A549 (cell line): Measurements from ENCODE around the gene LRRC7. TPM values are rescaled to one million over a fixed set of nuclear protein-coding genes. Genes with fewer than 3 reads are reported as not detected.

ENCODE experiments used
- ATAC-seq, 2 experiments: fragments of 200-7000 bp in 1 of 2; fragments of >200 bp in 1 of 2; cut with Nextera tagmentation in 1 of 2; cut with Tn5 transposase in 1 of 2; 3 replicates each; pipeline versions ENCODE4 v1.8.0 to v1.9.1; 2018 to 2020; ENCODE audit warnings: mild to moderate bottlenecking in 1 of 2, moderate library complexity in 1 of 2
- CTCF ChIA-PET: fragments of 300-600 bp; sonication (Branson Sonifier 250); formaldehyde crosslinking; extraction: SDS; loops from one replicate; lab custom pipeline; 2021; ENCODE audit warnings: antibody characterized with exemption, inconsistent platforms; lab: Yijun Ruan, JAX
- POLR2A ChIA-PET: fragments of 350-600 bp; formaldehyde crosslinking; extraction: SDS; loops from one replicate; lab custom pipeline; 2021; ENCODE audit warnings: antibody characterized with exemption, inconsistent platforms; lab: Yijun Ruan, JAX
- DNase-seq, 2 experiments: peaks; one replicate each; pipeline versions ENCODE4 v3.0.0 to v3.0.0-alpha.2; 2011 to 2016; ENCODE audit warnings: low read depth in 1 of 2, low spot score in 1 of 2
- FAIRE-seq: peaks from 2 replicates; lab custom pipeline; 2011; peaks lifted over from hg19 to GRCh38; lab: Jason Lieb, UNC
- H3K27ac ChIP-seq, 2 experiments: fragments of >200 bp; sonication (Bioruptor Twin); formaldehyde crosslinking; 3 replicates each; pipeline ENCODE4 v1.5.1; 2016 to 2017
- H3K4me1 ChIP-seq: fragments of >200 bp; sonication (Bioruptor Twin); formaldehyde crosslinking; 3 replicates; pipeline ENCODE4 v1.6.1; 2016
- H3K4me2 ChIP-seq: fragments of >200 bp; sonication (Bioruptor Twin); formaldehyde crosslinking; 3 replicates; pipeline ENCODE4 v1.6.1; 2016
- H3K4me3 ChIP-seq: fragments of >200 bp; sonication (Bioruptor Twin); formaldehyde crosslinking; 3 replicates; pipeline ENCODE4 v1.5.1; 2016
- H3K9me3 ChIP-seq: fragments of >200 bp; sonication (Bioruptor Twin); formaldehyde crosslinking; 3 replicates; pipeline ENCODE4 v1.6.1; 2016
- EP300 ChIP-seq, 2 experiments: fragments of >200 bp; sonication (Bioruptor Twin); formaldehyde crosslinking; IDR thresholded peaks; 2 replicates in 1 of 2; 3 replicates in 1 of 2; pipeline ENCODE4 v1.6.1; 2016 to 2017
- FOSB ChIP-seq: fragments of 250-450 bp; sonication (Bioruptor Pico); IDR thresholded peaks from 2 replicates; pipeline ENCODE4 v1.5.0; 2020; ENCODE audit warnings: mild to moderate bottlenecking, moderate library complexity
- FOXS1 ChIP-seq: fragments of 250-450 bp; sonication (Bioruptor Pico); IDR thresholded peaks from 2 replicates; pipeline ENCODE4 v1.5.0; 2020; ENCODE audit warnings: mild to moderate bottlenecking, moderate library complexity
- GATA3 ChIP-seq: IDR thresholded peaks from 2 replicates; pipeline ENCODE4 v1.6.1; 2012; ENCODE audit warnings: borderline replicate concordance
- HDAC2 ChIP-seq: fragments of 200-600 bp; sonication (generic); IDR thresholded peaks from 2 replicates; pipeline ENCODE4 v1.6.1; 2016
- HEYL ChIP-seq: fragments of 250-450 bp; sonication (Bioruptor Pico); IDR thresholded peaks from 2 replicates; pipeline ENCODE4 v1.8.0; 2021; ENCODE audit warnings: mild to moderate bottlenecking, moderate library complexity
- HOXA7 ChIP-seq: fragments of 250-450 bp; sonication (Bioruptor Pico); IDR thresholded peaks from 2 replicates; pipeline ENCODE4 v1.5.0; 2020; ENCODE audit warnings: mild to moderate bottlenecking, moderate library complexity
- HOXB13 ChIP-seq: fragments of 250-450 bp; sonication (Bioruptor Pico); IDR thresholded peaks from 2 replicates; pipeline ENCODE4 v1.5.0; 2020; ENCODE audit warnings: low read depth, mild to moderate bottlenecking, moderate library complexity
- HOXB5 ChIP-seq: fragments of 250-450 bp; sonication (Bioruptor Pico); IDR thresholded peaks from 2 replicates; pipeline ENCODE4 v1.5.0; 2020; ENCODE audit warnings: mild to moderate bottlenecking, moderate library complexity
- JUNB ChIP-seq: fragments of >200 bp; sonication (Bioruptor Twin); formaldehyde crosslinking; IDR thresholded peaks from 2 replicates; pipeline ENCODE4 v1.6.1; 2016
- KDM1A ChIP-seq: fragments of 200-600 bp; sonication (generic); IDR thresholded peaks from 2 replicates; pipeline ENCODE4 v1.6.1; 2016; ENCODE audit warnings: low read depth, mild to moderate bottlenecking
- MAFK ChIP-seq: fragments of 450-650 bp; IDR thresholded peaks from 2 replicates; pipeline ENCODE4 v1.6.1; 2014; ENCODE audit not compliant: partially characterized antibody
- PHF8 ChIP-seq: fragments of 200-600 bp; sonication (generic); IDR thresholded peaks from 2 replicates; pipeline ENCODE4 v1.6.1; 2016; ENCODE audit warnings: low read depth, mild to moderate bottlenecking, antibody characterized with exemption, moderate library complexity, borderline replicate concordance
- POLR2AphosphoS2 ChIP-seq: conservative IDR thresholded peaks from 2 replicates; pipeline ENCODE4 v1.6.1; 2012; ENCODE audit warnings: low read length, improper control_type of control experiment, inconsistent platforms
- RAD21 ChIP-seq, 2 experiments: fragments of >200 bp in 1 of 2; sonication (Bioruptor Twin) in 1 of 2; formaldehyde crosslinking in 1 of 2; IDR thresholded peaks in 1 of 2; conservative IDR thresholded peaks in 1 of 2; 2 replicates in 1 of 2; 3 replicates in 1 of 2; pipeline ENCODE4 v1.6.1; 2012 to 2018; ENCODE audit warnings: inconsistent platforms in 1 of 2
- RARB ChIP-seq: fragments of 250-450 bp; sonication (Bioruptor Pico); IDR thresholded peaks from 2 replicates; pipeline ENCODE4 v1.8.0; 2021; ENCODE audit warnings: mild to moderate bottlenecking, moderate library complexity
- RCOR1 ChIP-seq: fragments of 150-350 bp; IDR thresholded peaks from 2 replicates; pipeline ENCODE4 v1.6.1; 2014; ENCODE audit warnings: antibody characterized with exemption, low read length, low read depth
- RFX5 ChIP-seq: fragments of 450-650 bp; IDR thresholded peaks from 2 replicates; pipeline ENCODE4 v1.7.1; 2014; ENCODE audit warnings: antibody characterized with exemption, mild to moderate bottlenecking, moderate library complexity
- RNF2 ChIP-seq: fragments of 200-600 bp; sonication (generic); IDR thresholded peaks from 2 replicates; pipeline ENCODE4 v1.6.1; 2016; ENCODE audit warnings: low read depth, mild to moderate bottlenecking, antibody characterized with exemption, moderate library complexity, borderline replicate concordance
- SMC3 ChIP-seq: fragments of >200 bp; sonication (Bioruptor Twin); formaldehyde crosslinking; IDR thresholded peaks from 3 replicates; pipeline ENCODE4 v1.6.1; 2018; ENCODE audit warnings: inconsistent platforms
- TFCP2L1 ChIP-seq: fragments of 250-450 bp; sonication (Bioruptor Pico); IDR thresholded peaks from 2 replicates; pipeline ENCODE4 v1.5.0; 2021; ENCODE audit warnings: mild to moderate bottlenecking
- TP53 ChIP-seq: fragments of 250-450 bp; sonication (Bioruptor Pico); IDR thresholded peaks from 2 replicates; pipeline ENCODE4 v1.5.0; 2021; ENCODE audit warnings: mild to moderate bottlenecking, moderate library complexity
- ZFP36 ChIP-seq: fragments of 450-650 bp; IDR thresholded peaks from 2 replicates; pipeline ENCODE4 v1.6.1; 2014; ENCODE audit warnings: borderline replicate concordance; ENCODE audit not compliant: partially characterized antibody
- ZNF302 ChIP-seq: fragments of 250-450 bp; sonication (Bioruptor Pico); IDR thresholded peaks from 2 replicates; pipeline ENCODE4 v1.9.0; 2021; ENCODE audit warnings: inconsistent platforms, mild to moderate bottlenecking, moderate library complexity
- ZSCAN20 ChIP-seq: fragments of 250-450 bp; sonication (Bioruptor Pico); IDR thresholded peaks from 2 replicates; pipeline ENCODE4 v1.8.0; 2022; ENCODE audit warnings: mild to moderate bottlenecking, moderate library complexity
- WGBS: methylation state at CpG from one replicate; pipeline ENCODE4 v1.1.6; 2017; ENCODE audit errors: missing lambda C conversion rate; 5-methylcytosine and 5-hydroxymethylcytosine counted together
- polyA plus RNA-seq, 4 experiments: library from polyadenylated mRNA; depleted of rRNA in 3 of 4; stranded (reverse); fragments of >200 nt; fragmentation: RNase III in 1 of 4; extraction: RNeasy Plus Mini Kit Qiagen cat#74134 plus additional on column Dnase treatment in 1 of 4; gene quantifications; 2 replicates in 3 of 4; 3 replicates in 1 of 4; pipeline ENCODE4 v1.2.3, GENCODE V29; 2011 to 2017
- TF ChIP-seq, protein P1 (sequence below): fragments of 250-450 bp; sonication (Bioruptor Pico); IDR thresholded peaks from 2 replicates; pipeline ENCODE4 v1.5.0; 2020; ENCODE audit warnings: low read depth, mild to moderate bottlenecking, moderate library complexity

LRRC7 gene
- polyA plus RNA-seq, 2 of the 4 experiments (the other 2 are of a cell fraction), result not detected

GRCh38 chr1:70134148-70134547 lies 566.4 kb downstream of the LRRC7 start:
- no peak for ATAC-seq
- no peak for TF ChIP-seq HEYL (CRISPR knock-in tag)
- POLR2A ChIA-PET, result no interaction called here
- FAIRE-seq, result no peak
- H3K9me3 ChIP-seq, result no peaks in the 10 kb centered on the region
- H3K4me3 ChIP-seq, result no peak overlapping the region
- no peak overlapping the region for H3K4me2 ChIP-seq
- no peak overlapping the region for H3K27ac ChIP-seq
- 56% methylated on average over 3 of the region's 3 CpGs for WGBS
- no peak for DNase-seq
- CTCF ChIA-PET, result interaction anchor here (0.6 to 1.3 kb wide), 3 partner anchors 352 to 470 kb away, joined by 3 to 4 read pairs (median 3); no protein-coding TSS in a partner anchor
- H3K4me1 ChIP-seq, result no peaks in the 10 kb centered on the region

DNA sequence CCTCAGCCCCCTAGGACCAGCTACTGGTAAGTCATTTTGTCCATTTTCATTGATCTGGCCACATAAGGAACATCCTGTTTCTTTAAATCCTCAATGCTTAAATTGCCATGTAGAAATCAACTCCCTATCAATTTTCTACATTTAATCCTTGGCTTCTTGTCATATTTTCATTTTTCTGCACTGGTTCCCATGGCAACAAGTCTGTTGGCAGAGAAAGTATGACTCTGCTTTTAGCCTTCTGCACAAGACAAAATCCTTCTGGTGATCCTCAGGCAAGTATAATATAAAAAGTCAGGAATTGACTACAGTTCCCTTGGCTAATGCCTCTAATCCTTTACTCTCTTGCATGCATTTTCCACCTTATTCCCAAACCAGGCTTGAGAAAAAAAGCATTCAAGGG lies 572.6 kb downstream of the LRRC7 start:
- Histone ChIP-seq H3K27ac (no peak overlapping the region), H3K9me3 (no peaks in the 10 kb centered on the region), H3K4me2 (no peak overlapping the region), H3K4me1 (no peaks in the 10 kb centered on the region), H3K4me3 (no peak overlapping the region)
- DNase-seq (no peak), ATAC-seq (no peak), FAIRE-seq (no peak)
- POLR2A ChIA-PET, result no interaction called here
- no peak for TF ChIP-seq HDAC2
- TF ChIP-seq HOXA7 (CRISPR knock-in tag), result no peak
- no peak for TF ChIP-seq HOXB13 (CRISPR knock-in tag)
- TF ChIP-seq ZFP36, result no peak
- no peak for TF ChIP-seq RNF2
- TF ChIP-seq FOSB (CRISPR knock-in tag), result no peak
- TF ChIP-seq SMC3, result no peak
- no peak for TF ChIP-seq HOXB5 (CRISPR knock-in tag)
- no peak for TF ChIP-seq POLR2AphosphoS2
- TF ChIP-seq TP53 (CRISPR knock-in tag), result no peak
- TF ChIP-seq EP300 (IDR thresholded peaks at IDR 0.05), result no peak
- TF ChIP-seq, protein P1, sequence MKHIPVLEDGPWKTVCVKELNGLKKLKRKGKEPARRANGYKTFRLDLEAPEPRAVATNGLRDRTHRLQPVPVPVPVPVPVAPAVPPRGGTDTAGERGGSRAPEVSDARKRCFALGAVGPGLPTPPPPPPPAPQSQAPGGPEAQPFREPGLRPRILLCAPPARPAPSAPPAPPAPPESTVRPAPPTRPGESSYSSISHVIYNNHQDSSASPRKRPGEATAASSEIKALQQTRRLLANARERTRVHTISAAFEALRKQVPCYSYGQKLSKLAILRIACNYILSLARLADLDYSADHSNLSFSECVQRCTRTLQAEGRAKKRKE (CRISPR knock-in tag), result no peak
- TF ChIP-seq JUNB, result no peak
- TF ChIP-seq ZSCAN20, result no peak
- no peak for TF ChIP-seq RCOR1
- TF ChIP-seq FOXS1 (CRISPR knock-in tag), result no peak
- no peak for TF ChIP-seq ZNF302 (CRISPR knock-in tag)
- no peak for TF ChIP-seq KDM1A
- no peak for TF ChIP-seq RFX5
- TF ChIP-seq MAFK, result no peak
- CTCF ChIA-PET, result no interaction called here

- 94% methylated on average over 3 of the region's 3 CpGs for WGBS
- H3K9me3 ChIP-seq, result no peaks in the 10 kb centered on the region
- no peak for DNase-seq
- no peaks in the 10 kb centered on the region for H3K4me1 ChIP-seq
- ChIA-PET CTCF (interaction anchor here (1.3 kb wide), 1 partner anchor 8 kb away, joined by 5 read pairs; no protein-coding TSS in a partner anchor), POLR2A (no interaction called here)
- TF ChIP-seq GATA3 (no peak), FOSB (CRISPR knock-in tag) (no peak), ZFP36 (no peak), RAD21 (conservative IDR thresholded peaks at IDR 0.05 in 1 of 2, IDR thresholded peaks at IDR 0.05 in 1 of 2) (no peak), MAFK (no peak), PHF8 (no peak), RARB (CRISPR knock-in tag) (no peak), TFCP2L1 (CRISPR knock-in tag) (no peak), POLR2AphosphoS2 (no peak), HEYL (CRISPR knock-in tag) (no peak)
- no peak overlapping the region for H3K4me2 ChIP-seq
- no peak for ATAC-seq
- H3K4me3 ChIP-seq, result no peak overlapping the region
- H3K27ac ChIP-seq, result no peak overlapping the region
- no peak for FAIRE-seq
Observed at GRCh38 chr1:70140894-70141293, 573.2 kb downstream of the LRRC7 start.
